Panc1 (cell line): ENCODE measurements around the gene INPP4B. TPM values are rescaled to one million over a fixed set of nuclear protein-coding genes. Genes with fewer than 3 reads are reported as not detected.

Experiments
- ATAC-seq: fragments of 200-7000 bp; cut with Tn5 transposase; 2 replicates; pipeline ENCODE4 v1.9.1; 2020; ENCODE audit warnings: mild to moderate bottlenecking, moderate library complexity
- BruUV-seq: library from RNA; stranded (reverse); fragments of 400-500 nt; replicated peaks from 2 replicates; lab custom pipeline; 2021; lab: Mats Ljungman, UMichigan
- CTCF ChIA-PET: fragments of 300-600 bp; sonication (Branson Sonifier 250); formaldehyde crosslinking; loops from one replicate; lab custom pipeline; 2022; ENCODE audit warnings: antibody characterized with exemption; lab: Charles Lee
- POLR2A ChIA-PET: fragments of 300-600 bp; sonication (Branson Sonifier 250); formaldehyde crosslinking; loops from one replicate; lab custom pipeline; 2022; ENCODE audit warnings: antibody characterized with exemption; lab: Charles Lee
- DNase-seq: peaks from one replicate; pipeline ENCODE4 v3.0.0-alpha.2; 2010; ENCODE audit warnings: low read depth, low spot score
- H3K27ac ChIP-seq: 2 replicates; pipeline ENCODE4 v1.5.1; 2011; ENCODE audit warnings: mild to moderate bottlenecking, low read length, inconsistent platforms
- H3K27me3 ChIP-seq: fragments of 200-500 bp; sonication (Bioruptor generic); 2 replicates; pipeline ENCODE4 v1.6.0; 2014; ENCODE audit warnings: low read length, inconsistent platforms; ENCODE audit not compliant: control insufficient read depth, insufficient read depth
- H3K36me3 ChIP-seq: fragments of 200-500 bp; sonication (Bioruptor generic); 2 replicates; pipeline ENCODE4 v1.5.1; 2014; ENCODE audit warnings: inconsistent platforms, mild to moderate bottlenecking, low read length, moderate library complexity; ENCODE audit not compliant: control insufficient read depth, insufficient read depth
- H3K4me1 ChIP-seq: 2 replicates; pipeline ENCODE4 v1.5.1; 2011; ENCODE audit warnings: inconsistent platforms, mild to moderate bottlenecking, low read length, moderate library complexity; ENCODE audit not compliant: control insufficient read depth, insufficient read depth
- H3K4me3 ChIP-seq, 2 experiments: 2 replicates each; pipeline ENCODE4 v1.5.1; 2011 to 2012; ENCODE audit warnings: low read depth in 2 of 2, low read length in 2 of 2, mild to moderate bottlenecking in 2 of 2, inconsistent platforms in 1 of 2, moderate library complexity in 1 of 2
- H3K9me3 ChIP-seq: fragments of 200-500 bp; sonication (Bioruptor generic); 2 replicates; pipeline ENCODE4 v1.5.1; 2014; ENCODE audit warnings: low read depth, mild to moderate bottlenecking, inconsistent platforms, low read length, moderate library complexity; ENCODE audit not compliant: control insufficient read depth, insufficient read depth
- POLR2AphosphoS5 ChIP-seq: IDR thresholded peaks from 2 replicates; pipeline ENCODE4 v1.6.1; 2012; ENCODE audit warnings: mild to moderate bottlenecking, low read depth, low read length, moderate library complexity
- REST ChIP-seq, 2 experiments: IDR thresholded peaks; 2 replicates each; pipeline ENCODE4 v1.6.1; 2011 to 2012; ENCODE audit warnings: low read depth in 2 of 2, control low read depth in 1 of 2, low read length in 1 of 2, mild to moderate bottlenecking in 1 of 2, moderate library complexity in 1 of 2; ENCODE audit not compliant: insufficient read depth in 1 of 2
- SIN3A ChIP-seq: IDR thresholded peaks from 2 replicates; pipeline ENCODE4 v1.6.1; 2012; ENCODE audit warnings: low read depth, mild to moderate bottlenecking, low read length, moderate library complexity, borderline replicate concordance; ENCODE audit not compliant: insufficient read depth
- TCF7L2 ChIP-seq: IDR thresholded peaks from 2 replicates; pipeline ENCODE4 v1.6.1; 2011; ENCODE audit warnings: mild to moderate bottlenecking, low read depth, low read length, inconsistent platforms
- in situ Hi-C: cut with HindIII; loops from 2 replicates; pipeline ENCODE4 v1.10.0; 2016; ENCODE audit warnings: low sequenced_read_pairs, low pct_unique_long_range_greater_than_20kb
- intact Hi-C: fragments of 100-400 bp; cut with micrococcal nuclease; formaldehyde crosslinking; loops from one replicate; pipeline ENCODE4 v1.10.0; 2022; ENCODE audit not compliant: unreplicated experiment
- total RNA-seq: library from RNA; stranded (reverse); gene quantifications from one replicate; pipeline ENCODE4 v1.2.1, GENCODE V29; 2021; ENCODE audit not compliant: unreplicated experiment
- TF ChIP-seq, protein P1 (sequence below): fragments of 450-650 bp; IDR thresholded peaks from 2 replicates; pipeline ENCODE4 v1.5.1; 2017; ENCODE audit warnings: mild to moderate bottlenecking

INPP4B gene
- total RNA-seq, 1 experiment from 2014 or later = 4.5 TPM

GRCh38 chr4:142705820-142706219 lies 140.3 kb downstream of the INPP4B start:
- no peaks in the 10 kb centered on the region for H3K4me1 ChIP-seq
- no peak overlapping the region for H3K27ac ChIP-seq
- H3K36me3 ChIP-seq = no peaks in the 10 kb centered on the region
- intact Hi-C loops = no loop called here
- no peak for TF ChIP-seq REST (IDR thresholded peaks at IDR 0.05; ENCODE audit: insufficient read depth in 1 of 2, low read depth in 2 of 2, low read length in 1 of 2)
- TF ChIP-seq POLR2AphosphoS5 = no peak
- TF ChIP-seq TCF7L2 = no peak
- TF ChIP-seq SIN3A = no peak
- TF ChIP-seq, protein P1, sequence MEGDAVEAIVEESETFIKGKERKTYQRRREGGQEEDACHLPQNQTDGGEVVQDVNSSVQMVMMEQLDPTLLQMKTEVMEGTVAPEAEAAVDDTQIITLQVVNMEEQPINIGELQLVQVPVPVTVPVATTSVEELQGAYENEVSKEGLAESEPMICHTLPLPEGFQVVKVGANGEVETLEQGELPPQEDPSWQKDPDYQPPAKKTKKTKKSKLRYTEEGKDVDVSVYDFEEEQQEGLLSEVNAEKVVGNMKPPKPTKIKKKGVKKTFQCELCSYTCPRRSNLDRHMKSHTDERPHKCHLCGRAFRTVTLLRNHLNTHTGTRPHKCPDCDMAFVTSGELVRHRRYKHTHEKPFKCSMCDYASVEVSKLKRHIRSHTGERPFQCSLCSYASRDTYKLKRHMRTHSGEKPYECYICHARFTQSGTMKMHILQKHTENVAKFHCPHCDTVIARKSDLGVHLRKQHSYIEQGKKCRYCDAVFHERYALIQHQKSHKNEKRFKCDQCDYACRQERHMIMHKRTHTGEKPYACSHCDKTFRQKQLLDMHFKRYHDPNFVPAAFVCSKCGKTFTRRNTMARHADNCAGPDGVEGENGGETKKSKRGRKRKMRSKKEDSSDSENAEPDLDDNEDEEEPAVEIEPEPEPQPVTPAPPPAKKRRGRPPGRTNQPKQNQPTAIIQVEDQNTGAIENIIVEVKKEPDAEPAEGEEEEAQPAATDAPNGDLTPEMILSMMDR = no peak
- no peaks in the 10 kb centered on the region for H3K27me3 ChIP-seq
- ChIA-PET CTCF (no interaction called here), POLR2A (no interaction called here)
- ATAC-seq (no peak), DNase-seq (no peak)
- no peaks in the 10 kb centered on the region for H3K9me3 ChIP-seq
- in situ Hi-C loops = no loop called here
- no peak overlapping the region for H3K4me3 ChIP-seq
- no TSS peak for BruUV-seq

- Histone ChIP-seq H3K36me3 (no peaks in the 10 kb centered on the region), H3K27me3 (no peaks in the 10 kb centered on the region), H3K4me1 (no peaks in the 10 kb centered on the region), H3K4me3 (no peak overlapping the region), H3K27ac (no peak overlapping the region), H3K9me3 (no peaks in the 10 kb centered on the region)
- POLR2A ChIA-PET = no interaction called here
- ATAC-seq = no peak
- CTCF ChIA-PET = no interaction called here
- in situ Hi-C loops (no loop called here), intact Hi-C loops (no loop called here)
- BruUV-seq = no TSS peak
- TF ChIP-seq, protein P1 = no peak
- no peak for TF ChIP-seq SIN3A
- no peak for TF ChIP-seq TCF7L2
- TF ChIP-seq POLR2AphosphoS5 = no peak
- no peak for TF ChIP-seq REST (IDR thresholded peaks at IDR 0.05; ENCODE audit: insufficient read depth in 1 of 2, low read depth in 2 of 2, low read length in 1 of 2)
- DNase-seq = no peak
Measured at GRCh38 chr4:142703694-142704309, 142.3 kb downstream of the INPP4B start.
